GM12864 (cell line): ENCODE data around the gene RNU4-1.

Source experiments
- DNase-seq: peaks from one replicate; pipeline ENCODE4 v3.0.0-alpha.2; 2011; ENCODE audit warnings: low read depth
- H3K4me3 ChIP-seq: 2 replicates; pipeline ENCODE4 v1.5.1; 2011; ENCODE audit warnings: mild to moderate bottlenecking, low read depth, low read length, control low read depth
- TF ChIP-seq, protein P1 (sequence below): IDR thresholded peaks from 2 replicates; pipeline ENCODE4 v1.5.1; 2011; ENCODE audit warnings: low read depth, mild to moderate bottlenecking, moderate library complexity, low read length, control low read depth, inconsistent platforms; ENCODE audit errors: missing control alignments

Gene RNU4-1

DNA sequence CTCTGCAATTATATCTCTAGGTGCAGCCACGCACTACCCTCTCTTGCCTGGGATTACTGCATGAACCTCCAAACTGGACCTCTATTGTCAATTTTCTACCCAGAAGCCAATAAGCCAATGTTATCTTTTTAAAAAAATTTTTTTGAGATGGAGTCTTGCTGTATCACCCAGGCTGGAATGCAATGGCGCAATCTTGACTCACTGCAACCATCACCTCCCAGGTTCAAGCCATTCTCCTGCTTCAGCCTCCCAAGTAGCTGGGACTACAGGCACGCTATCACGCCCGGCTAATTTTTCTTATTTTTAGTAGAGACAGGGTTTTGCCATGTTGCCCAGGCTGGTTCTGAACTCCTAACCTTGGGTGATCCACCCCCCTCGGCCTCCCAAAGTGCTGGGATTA is 16.3 kb downstream of the RNU4-1 start:
- TF ChIP-seq, protein P1, sequence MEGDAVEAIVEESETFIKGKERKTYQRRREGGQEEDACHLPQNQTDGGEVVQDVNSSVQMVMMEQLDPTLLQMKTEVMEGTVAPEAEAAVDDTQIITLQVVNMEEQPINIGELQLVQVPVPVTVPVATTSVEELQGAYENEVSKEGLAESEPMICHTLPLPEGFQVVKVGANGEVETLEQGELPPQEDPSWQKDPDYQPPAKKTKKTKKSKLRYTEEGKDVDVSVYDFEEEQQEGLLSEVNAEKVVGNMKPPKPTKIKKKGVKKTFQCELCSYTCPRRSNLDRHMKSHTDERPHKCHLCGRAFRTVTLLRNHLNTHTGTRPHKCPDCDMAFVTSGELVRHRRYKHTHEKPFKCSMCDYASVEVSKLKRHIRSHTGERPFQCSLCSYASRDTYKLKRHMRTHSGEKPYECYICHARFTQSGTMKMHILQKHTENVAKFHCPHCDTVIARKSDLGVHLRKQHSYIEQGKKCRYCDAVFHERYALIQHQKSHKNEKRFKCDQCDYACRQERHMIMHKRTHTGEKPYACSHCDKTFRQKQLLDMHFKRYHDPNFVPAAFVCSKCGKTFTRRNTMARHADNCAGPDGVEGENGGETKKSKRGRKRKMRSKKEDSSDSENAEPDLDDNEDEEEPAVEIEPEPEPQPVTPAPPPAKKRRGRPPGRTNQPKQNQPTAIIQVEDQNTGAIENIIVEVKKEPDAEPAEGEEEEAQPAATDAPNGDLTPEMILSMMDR: no peak
- H3K4me3 ChIP-seq: no peak overlapping the region
- DNase-seq: no peak

DNA sequence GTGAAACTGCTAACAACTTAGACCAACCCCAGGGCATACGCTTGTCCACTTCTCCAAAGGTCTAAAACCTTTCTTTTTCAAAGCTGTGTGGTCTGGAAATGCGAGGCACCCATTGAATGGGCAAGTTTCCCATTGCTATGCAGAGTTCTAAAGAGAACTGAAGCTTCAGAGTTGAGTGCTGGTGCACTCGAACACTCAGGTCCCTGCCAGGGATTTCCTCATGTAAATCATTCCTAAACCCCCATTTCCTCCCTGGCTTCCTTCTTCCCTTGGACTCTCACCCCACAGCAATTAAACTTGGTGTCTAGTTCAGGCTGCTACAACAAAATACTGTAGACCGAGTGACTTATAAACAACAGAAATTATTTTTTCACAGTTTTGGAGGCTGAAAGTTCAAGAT is 25.3 kb downstream of the RNU4-1 start:
- H3K4me3 ChIP-seq: no peak overlapping the region
- no peak for DNase-seq
- TF ChIP-seq, protein P1: no peak

DNA sequence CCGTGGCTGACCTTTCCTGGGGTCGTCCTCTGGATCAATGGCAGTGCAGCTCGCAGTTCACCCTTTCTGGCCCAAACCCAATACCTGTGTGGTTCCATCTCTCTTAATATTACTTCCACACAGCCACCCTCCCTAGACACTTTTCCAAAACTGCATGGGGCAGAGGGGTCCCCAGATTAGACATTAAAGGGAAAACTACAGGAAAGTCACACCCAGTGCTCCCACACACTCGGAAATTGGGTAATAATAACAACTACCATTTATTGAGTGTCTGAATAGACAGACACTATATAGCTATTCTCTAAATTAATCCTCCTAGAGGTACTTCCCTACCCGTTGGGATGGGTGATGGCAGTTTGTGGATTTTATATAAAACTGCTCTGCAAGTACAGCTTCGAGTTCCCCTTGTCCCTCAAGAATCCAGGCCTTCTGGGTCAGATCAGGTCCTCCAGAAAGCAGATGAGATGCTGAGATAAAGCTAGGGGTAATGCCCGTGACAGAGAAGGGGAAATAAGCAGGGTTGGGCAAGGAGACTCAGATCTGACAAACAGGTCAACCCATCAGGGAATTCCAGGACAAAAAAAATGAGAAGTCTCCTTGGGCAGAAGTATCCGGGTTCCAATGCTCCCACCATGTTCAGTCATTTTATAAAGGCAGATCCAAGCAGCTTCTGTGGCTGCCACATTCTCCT is 26.7 kb downstream of the RNU4-1 start:
- H3K4me3 ChIP-seq: peak overlapping the region; percentile 37; the same call in 1 of the 2 replicates
- TF ChIP-seq, protein P1: no peak
- DNase-seq: no peak

DNA sequence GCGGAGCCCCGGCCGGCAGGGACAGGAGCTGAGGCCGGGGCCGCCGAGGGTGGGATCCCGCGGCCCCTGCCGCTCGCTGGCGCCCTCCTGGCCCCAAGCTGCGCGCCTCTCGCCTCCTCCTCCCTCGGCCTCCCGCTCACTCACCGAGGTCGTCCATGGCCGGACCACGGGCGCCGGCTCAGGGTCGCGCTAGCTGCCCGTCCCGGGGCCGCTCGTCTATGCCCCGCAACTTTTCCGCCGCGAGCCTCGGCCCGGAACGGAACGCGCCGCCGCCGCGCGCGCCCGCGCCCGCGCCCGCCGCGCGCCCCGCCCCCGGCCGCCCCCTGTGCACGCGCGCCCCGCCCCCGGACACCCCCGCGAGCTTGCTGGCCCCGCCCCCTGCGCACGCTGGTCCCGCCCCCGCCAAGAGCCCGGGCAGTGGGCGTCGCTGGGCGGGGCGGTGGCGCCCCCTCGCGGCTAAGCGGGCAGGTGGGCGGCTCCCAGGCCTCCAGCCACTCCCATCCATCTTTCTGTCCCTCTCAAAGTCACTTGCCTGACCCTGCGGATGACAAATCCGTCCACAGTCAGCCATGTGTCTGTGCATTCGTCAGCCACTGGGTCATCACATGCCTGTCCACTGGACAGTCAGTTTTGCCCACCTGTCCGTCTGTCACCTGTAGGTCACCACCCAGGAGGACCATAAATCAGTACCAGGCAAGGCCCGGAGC is 27.4 kb downstream of the RNU4-1 start, which contains the start of gene PXN:
Gene PXN (minus strand): TSS at position 258 of the 707 bp plus-strand sequence. CDS start 101 bp downstream, at position 157.
- peak within 1 kb of the TSS; percentile 84 for H3K4me3 ChIP-seq
- TF ChIP-seq, protein P1: peak; percentile 80
- peak; percentile 34 for DNase-seq

DNA sequence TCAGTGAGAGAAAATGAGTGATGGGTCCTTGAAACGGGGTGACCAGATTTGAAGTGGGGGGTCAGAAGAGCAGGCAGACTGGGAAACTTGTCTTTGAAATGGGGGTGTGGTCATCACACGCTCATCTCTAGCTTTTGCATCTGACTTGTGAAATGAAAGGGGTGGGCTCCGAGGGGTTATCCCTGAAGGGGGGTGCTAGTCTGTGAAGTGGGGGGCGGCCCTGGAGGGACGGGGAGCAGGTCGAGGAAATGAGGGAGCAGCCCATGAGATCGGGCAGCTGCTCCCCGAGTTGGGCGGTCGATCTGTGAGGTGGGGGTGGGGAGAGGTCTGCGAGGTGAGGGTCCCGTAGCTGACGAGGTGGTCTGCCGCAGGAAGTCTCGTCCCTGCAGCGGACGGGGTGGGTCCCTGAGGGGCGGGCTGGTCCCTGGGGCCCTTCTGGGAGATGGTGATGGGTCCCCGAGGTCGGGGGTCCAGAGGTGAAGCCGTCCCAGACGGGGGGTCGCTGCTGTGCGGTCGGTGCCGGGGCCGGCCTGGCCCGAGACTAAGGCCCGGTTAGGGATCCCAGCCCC is 28.0 kb downstream of the RNU4-1 start:
- H3K4me3 ChIP-seq: peak overlapping the region; percentile 84
- TF ChIP-seq, protein P1: no peak
- DNase-seq: no peak

DNA sequence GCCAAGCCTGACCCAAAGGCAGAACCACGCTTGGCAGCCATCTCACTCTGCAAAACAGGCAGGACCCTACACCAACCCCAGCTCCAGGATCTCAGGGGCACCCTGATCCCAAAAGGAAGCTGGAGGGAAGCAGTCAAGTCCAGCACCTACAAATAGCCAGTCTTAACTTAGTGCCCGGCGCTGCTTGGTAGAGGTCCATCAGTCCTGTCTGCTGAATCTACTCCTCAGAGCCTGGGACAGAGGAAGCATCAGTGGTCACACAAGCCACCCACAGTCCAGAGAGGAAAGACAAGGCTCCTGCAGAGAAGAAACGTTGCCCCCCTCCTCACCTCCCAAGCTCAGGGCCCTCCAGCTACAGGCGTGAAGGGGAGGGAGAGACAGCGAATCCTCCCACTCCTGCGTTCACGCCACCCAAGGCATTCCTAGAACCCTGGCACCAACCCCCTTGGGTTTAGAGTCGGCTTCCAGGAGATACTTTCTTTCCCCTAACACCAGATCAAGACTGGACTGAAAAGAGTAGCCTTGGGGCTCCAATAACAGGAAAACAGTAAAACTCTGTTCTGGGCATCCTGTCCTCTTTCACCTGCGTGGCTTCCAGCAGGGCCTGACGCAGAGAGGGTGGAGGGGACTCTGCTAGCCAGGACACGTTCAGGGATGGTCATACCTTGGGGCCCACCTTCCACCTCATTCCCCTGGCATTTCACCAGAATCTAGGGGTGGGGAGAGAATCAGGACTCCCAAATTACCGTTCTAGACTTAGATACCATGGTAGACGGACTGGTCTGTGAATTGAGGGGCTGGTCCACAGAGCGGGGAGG is 28.7 kb downstream of the RNU4-1 start:
- peak overlapping the region; percentile 84; the same call in 1 of the 2 replicates for H3K4me3 ChIP-seq
- TF ChIP-seq, protein P1: no peak
- no peak for DNase-seq
